ENCODE measurements around the gene HOMER2. TPM values are rescaled to one million over a fixed set of nuclear protein-coding genes. Genes with fewer than 3 reads are reported as not detected.
A peak's percentile ranks its signal among the peaks of the same experiment; 100 is the strongest.

HOMER2 gene
- total and polyA plus RNA-seq, 9 of the 15 experiments (the other 6 are each of a cell fraction or from before 2014, with no cell fraction given) = 0.13 to 0.47 (median 0.29) TPM; not detected in 1

DNA sequence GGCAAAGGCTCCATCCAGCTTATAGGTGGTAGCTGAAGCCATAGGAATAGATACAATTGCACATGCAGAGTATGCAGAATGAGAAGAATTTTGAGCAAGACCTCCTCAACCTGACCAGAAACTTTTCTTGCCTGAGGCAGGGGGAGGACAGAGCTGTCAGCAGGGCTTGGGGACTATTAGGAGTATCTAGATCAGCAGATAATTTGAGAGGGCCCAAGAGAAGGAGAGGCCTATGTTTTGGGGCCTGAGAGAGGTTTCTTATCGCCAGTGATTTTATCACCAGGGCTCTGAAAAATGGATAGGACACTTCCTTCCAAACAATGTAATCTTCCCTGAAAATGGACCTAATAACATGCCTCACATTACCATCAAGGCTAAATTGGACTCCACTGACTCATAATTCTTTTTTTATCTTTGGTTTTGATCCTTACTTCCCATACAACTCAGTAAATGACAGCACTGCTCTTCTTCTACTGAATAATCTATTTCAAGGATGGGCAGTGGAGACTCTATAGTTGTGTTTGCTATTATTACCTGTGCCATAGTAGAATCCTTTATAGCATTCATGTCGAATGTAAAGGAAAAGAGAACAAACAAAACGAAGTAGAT lies 17.7 kb upstream of the HOMER2 start (continued):
- TF ChIP-seq, protein P1, sequence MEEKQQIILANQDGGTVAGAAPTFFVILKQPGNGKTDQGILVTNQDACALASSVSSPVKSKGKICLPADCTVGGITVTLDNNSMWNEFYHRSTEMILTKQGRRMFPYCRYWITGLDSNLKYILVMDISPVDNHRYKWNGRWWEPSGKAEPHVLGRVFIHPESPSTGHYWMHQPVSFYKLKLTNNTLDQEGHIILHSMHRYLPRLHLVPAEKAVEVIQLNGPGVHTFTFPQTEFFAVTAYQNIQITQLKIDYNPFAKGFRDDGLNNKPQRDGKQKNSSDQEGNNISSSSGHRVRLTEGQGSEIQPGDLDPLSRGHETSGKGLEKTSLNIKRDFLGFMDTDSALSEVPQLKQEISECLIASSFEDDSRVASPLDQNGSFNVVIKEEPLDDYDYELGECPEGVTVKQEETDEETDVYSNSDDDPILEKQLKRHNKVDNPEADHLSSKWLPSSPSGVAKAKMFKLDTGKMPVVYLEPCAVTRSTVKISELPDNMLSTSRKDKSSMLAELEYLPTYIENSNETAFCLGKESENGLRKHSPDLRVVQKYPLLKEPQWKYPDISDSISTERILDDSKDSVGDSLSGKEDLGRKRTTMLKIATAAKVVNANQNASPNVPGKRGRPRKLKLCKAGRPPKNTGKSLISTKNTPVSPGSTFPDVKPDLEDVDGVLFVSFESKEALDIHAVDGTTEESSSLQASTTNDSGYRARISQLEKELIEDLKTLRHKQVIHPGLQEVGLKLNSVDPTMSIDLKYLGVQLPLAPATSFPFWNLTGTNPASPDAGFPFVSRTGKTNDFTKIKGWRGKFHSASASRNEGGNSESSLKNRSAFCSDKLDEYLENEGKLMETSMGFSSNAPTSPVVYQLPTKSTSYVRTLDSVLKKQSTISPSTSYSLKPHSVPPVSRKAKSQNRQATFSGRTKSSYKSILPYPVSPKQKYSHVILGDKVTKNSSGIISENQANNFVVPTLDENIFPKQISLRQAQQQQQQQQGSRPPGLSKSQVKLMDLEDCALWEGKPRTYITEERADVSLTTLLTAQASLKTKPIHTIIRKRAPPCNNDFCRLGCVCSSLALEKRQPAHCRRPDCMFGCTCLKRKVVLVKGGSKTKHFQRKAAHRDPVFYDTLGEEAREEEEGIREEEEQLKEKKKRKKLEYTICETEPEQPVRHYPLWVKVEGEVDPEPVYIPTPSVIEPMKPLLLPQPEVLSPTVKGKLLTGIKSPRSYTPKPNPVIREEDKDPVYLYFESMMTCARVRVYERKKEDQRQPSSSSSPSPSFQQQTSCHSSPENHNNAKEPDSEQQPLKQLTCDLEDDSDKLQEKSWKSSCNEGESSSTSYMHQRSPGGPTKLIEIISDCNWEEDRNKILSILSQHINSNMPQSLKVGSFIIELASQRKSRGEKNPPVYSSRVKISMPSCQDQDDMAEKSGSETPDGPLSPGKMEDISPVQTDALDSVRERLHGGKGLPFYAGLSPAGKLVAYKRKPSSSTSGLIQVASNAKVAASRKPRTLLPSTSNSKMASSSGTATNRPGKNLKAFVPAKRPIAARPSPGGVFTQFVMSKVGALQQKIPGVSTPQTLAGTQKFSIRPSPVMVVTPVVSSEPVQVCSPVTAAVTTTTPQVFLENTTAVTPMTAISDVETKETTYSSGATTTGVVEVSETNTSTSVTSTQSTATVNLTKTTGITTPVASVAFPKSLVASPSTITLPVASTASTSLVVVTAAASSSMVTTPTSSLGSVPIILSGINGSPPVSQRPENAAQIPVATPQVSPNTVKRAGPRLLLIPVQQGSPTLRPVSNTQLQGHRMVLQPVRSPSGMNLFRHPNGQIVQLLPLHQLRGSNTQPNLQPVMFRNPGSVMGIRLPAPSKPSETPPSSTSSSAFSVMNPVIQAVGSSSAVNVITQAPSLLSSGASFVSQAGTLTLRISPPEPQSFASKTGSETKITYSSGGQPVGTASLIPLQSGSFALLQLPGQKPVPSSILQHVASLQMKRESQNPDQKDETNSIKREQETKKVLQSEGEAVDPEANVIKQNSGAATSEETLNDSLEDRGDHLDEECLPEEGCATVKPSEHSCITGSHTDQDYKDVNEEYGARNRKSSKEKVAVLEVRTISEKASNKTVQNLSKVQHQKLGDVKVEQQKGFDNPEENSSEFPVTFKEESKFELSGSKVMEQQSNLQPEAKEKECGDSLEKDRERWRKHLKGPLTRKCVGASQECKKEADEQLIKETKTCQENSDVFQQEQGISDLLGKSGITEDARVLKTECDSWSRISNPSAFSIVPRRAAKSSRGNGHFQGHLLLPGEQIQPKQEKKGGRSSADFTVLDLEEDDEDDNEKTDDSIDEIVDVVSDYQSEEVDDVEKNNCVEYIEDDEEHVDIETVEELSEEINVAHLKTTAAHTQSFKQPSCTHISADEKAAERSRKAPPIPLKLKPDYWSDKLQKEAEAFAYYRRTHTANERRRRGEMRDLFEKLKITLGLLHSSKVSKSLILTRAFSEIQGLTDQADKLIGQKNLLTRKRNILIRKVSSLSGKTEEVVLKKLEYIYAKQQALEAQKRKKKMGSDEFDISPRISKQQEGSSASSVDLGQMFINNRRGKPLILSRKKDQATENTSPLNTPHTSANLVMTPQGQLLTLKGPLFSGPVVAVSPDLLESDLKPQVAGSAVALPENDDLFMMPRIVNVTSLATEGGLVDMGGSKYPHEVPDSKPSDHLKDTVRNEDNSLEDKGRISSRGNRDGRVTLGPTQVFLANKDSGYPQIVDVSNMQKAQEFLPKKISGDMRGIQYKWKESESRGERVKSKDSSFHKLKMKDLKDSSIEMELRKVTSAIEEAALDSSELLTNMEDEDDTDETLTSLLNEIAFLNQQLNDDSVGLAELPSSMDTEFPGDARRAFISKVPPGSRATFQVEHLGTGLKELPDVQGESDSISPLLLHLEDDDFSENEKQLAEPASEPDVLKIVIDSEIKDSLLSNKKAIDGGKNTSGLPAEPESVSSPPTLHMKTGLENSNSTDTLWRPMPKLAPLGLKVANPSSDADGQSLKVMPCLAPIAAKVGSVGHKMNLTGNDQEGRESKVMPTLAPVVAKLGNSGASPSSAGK (IDR thresholded peaks at IDR 0.05) = no peak
- TF ChIP-seq ZNF766 (CRISPR knock-in tag; conservative IDR thresholded peaks at IDR 0.05) = peak; percentile 98
- TF ChIP-seq DACH1 (IDR thresholded peaks at IDR 0.05; ENCODE audit: partially characterized antibody) = no peak

Measured in K562 (cell line).